NB4 (cell line): ENCODE data around the gene DTNB.

Experiments used
- CTCF ChIP-seq: IDR thresholded peaks from one replicate; pipeline ENCODE4 v1.5.1; 2012; ENCODE audit warnings: low read depth, low read length
- TF ChIP-seq, protein P1 (sequence below): IDR thresholded peaks from 2 replicates; pipeline ENCODE4 v1.6.1; 2011; ENCODE audit warnings: low read depth, low read length

DNA sequence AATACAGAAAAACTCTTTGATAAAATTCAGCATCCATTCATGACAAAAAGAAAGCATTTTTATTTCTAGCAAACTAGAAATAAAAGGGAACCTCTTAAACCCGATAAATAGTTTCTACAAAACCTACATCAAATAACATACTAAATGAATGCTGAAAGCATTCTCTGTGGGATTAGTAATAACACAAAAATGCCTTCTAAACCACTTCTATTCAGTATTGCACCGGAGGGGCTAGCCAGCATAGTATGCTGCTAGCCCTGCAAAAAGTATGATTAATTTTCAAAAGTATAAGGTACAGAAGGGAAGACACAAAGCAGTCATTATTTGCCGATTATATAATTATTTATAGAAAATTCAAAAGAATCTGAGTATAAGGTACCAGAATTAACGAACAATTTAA, 145.2 kb downstream of the DTNB start:
- TF ChIP-seq CTCF, result no peak
- TF ChIP-seq, protein P1, sequence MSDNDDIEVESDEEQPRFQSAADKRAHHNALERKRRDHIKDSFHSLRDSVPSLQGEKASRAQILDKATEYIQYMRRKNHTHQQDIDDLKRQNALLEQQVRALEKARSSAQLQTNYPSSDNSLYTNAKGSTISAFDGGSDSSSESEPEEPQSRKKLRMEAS, result no peak
